ENCODE data around the gene TMC8.
A peak's percentile ranks its signal among the peaks of the same experiment; 100 is the strongest.
"Not testable (repeated sequence)": the region's sequence is repeated elsewhere in the genome, so short reads cannot be mapped to it uniquely, and the experiment has no call there.

Gene TMC8

GRCh38 chr17:78113804-78114785 is 16.5 kb upstream of the TMC8 start:
- H3K4me3 ChIP-seq (ENCODE audit: control insufficient read depth, low read depth, low read length), result no peak overlapping the region
- DNase-seq (ENCODE audit: low read depth), result peak; percentile 4
- TF ChIP-seq CTCF (conservative IDR thresholded peaks at IDR 0.05; ENCODE audit: control insufficient read depth, insufficient read depth, low read depth, low read length), result no peak

GRCh38 chr17:78114831-78115723 is 15.5 kb upstream of the TMC8 start:
- H3K4me3 ChIP-seq (ENCODE audit: control insufficient read depth, low read depth, low read length), result no peak overlapping the region
- no peak for DNase-seq (ENCODE audit: low read depth)
- TF ChIP-seq CTCF (conservative IDR thresholded peaks at IDR 0.05; ENCODE audit: control insufficient read depth, insufficient read depth, low read depth, low read length), result no peak

- H3K4me3 ChIP-seq (ENCODE audit: control insufficient read depth, low read depth, low read length); DNase-seq (ENCODE audit: low read depth): not testable (repeated sequence)
Observed at GRCh38 chr17:78115803-78116202, 14.8 kb upstream of the TMC8 start.

- TF ChIP-seq CTCF (conservative IDR thresholded peaks at IDR 0.05; ENCODE audit: control insufficient read depth, insufficient read depth, low read depth, low read length), result no peak
- H3K4me3 ChIP-seq (ENCODE audit: control insufficient read depth, low read depth, low read length), result no peak overlapping the region
- no peak for DNase-seq (ENCODE audit: low read depth)
Observed at GRCh38 chr17:78116411-78116810, 14.2 kb upstream of the TMC8 start.

GRCh38 chr17:78117027-78117981 is 13.3 kb upstream of the TMC8 start:
- TF ChIP-seq CTCF (conservative IDR thresholded peaks at IDR 0.05; ENCODE audit: control insufficient read depth, insufficient read depth, low read depth, low read length), result no peak
- H3K4me3 ChIP-seq (ENCODE audit: control insufficient read depth, low read depth, low read length), result no peak overlapping the region

GRCh38 chr17:78118801-78119241 is 11.8 kb upstream of the TMC8 start:
- no peak for DNase-seq (ENCODE audit: low read depth)
- no peak overlapping the region for H3K4me3 ChIP-seq (ENCODE audit: control insufficient read depth, low read depth, low read length)
- TF ChIP-seq CTCF (conservative IDR thresholded peaks at IDR 0.05; ENCODE audit: control insufficient read depth, insufficient read depth, low read depth, low read length), result no peak

More at GRCh38 chr17:78117027-78117981, 13.3 kb upstream of the TMC8 start:
- no peak for DNase-seq (ENCODE audit: low read depth)
